PC-9 (cell line): ENCODE measurements around the gene CNTLN. TPM values are rescaled to one million over a fixed set of nuclear protein-coding genes. Genes with fewer than 3 reads are reported as not detected.

ENCODE experiments used
- BruUV-seq: library from RNA; stranded (reverse); fragments of 400-500 nt; replicated peaks from 2 replicates; lab custom pipeline; 2021; lab: Mats Ljungman, UMichigan
- CTCF ChIA-PET: fragments of 300-600 bp; sonication (Branson Sonifier 250); formaldehyde crosslinking; loops from one replicate; lab custom pipeline; 2022; ENCODE audit warnings: antibody characterized with exemption; lab: Charles Lee
- POLR2A ChIA-PET: fragments of 300-600 bp; sonication (Branson Sonifier 250); formaldehyde crosslinking; loops from one replicate; lab custom pipeline; 2022; ENCODE audit warnings: antibody characterized with exemption; ENCODE audit not compliant: unreplicated experiment; lab: Charles Lee
- DNase-seq, 2 experiments: peaks; one replicate each; pipeline versions ENCODE4 v3.0.0 to v3.0.0-alpha.2; 2015 to 2022; ENCODE audit warnings: mixed read lengths in 1 of 2
- H2AFZ ChIP-seq: fragments of 200-600 bp; sonication (generic); 2 replicates; pipeline ENCODE4 v1.8.1; 2017; ENCODE audit warnings: antibody characterized with exemption
- H3F3A ChIP-seq: fragments of 200-600 bp; sonication (generic); 2 replicates; pipeline ENCODE4 v1.8.1; 2017; ENCODE audit warnings: antibody characterized with exemption, mild to moderate bottlenecking, low read depth; ENCODE audit not compliant: insufficient read depth
- H3K27ac ChIP-seq: fragments of 200-600 bp; sonication (generic); 2 replicates; pipeline ENCODE4 v1.6.1; 2016; ENCODE audit warnings: mixed run types
- H3K27me3 ChIP-seq: fragments of 200-600 bp; sonication (generic); 2 replicates; pipeline ENCODE4 v1.6.1; 2016; ENCODE audit warnings: low read depth, mixed run types; ENCODE audit not compliant: insufficient read depth
- H3K36me3 ChIP-seq: fragments of 200-600 bp; sonication (generic); 2 replicates; pipeline ENCODE4 v1.6.1; 2016; ENCODE audit warnings: low read depth, mixed run types
- H3K4me1 ChIP-seq: fragments of 200-600 bp; sonication (generic); replicated peaks from 2 replicates; pipeline ENCODE4 v1.6.1; 2016; ENCODE audit warnings: mixed run types; ENCODE audit not compliant: insufficient read depth
- H3K4me2 ChIP-seq: fragments of 200-600 bp; sonication (generic); 2 replicates; pipeline ENCODE4 v1.6.1; 2017; ENCODE audit warnings: mixed run types
- H3K4me3 ChIP-seq: fragments of 200-600 bp; sonication (generic); 2 replicates; pipeline ENCODE4 v1.6.1; 2016; ENCODE audit warnings: mixed run types
- H3K79me2 ChIP-seq: fragments of 200-600 bp; sonication (generic); 2 replicates; pipeline ENCODE4 v1.6.1; 2017; ENCODE audit warnings: low read depth, mixed run types
- H3K9me2 ChIP-seq: fragments of 200-600 bp; sonication (generic); 2 replicates; pipeline ENCODE4 v1.8.1; 2017; ENCODE audit warnings: mild to moderate bottlenecking; ENCODE audit not compliant: insufficient read depth
- H3K9me3 ChIP-seq: fragments of 200-600 bp; sonication (generic); 2 replicates; pipeline ENCODE4 v1.8.1; 2016; ENCODE audit warnings: low read depth; ENCODE audit not compliant: insufficient read depth
- H4K20me1 ChIP-seq: fragments of 200-600 bp; sonication (generic); 2 replicates; pipeline ENCODE4 v1.8.1; 2017; ENCODE audit not compliant: insufficient read depth
- CTCF ChIP-seq: fragments of 200-600 bp; sonication (generic); conservative IDR thresholded peaks from 2 replicates; pipeline ENCODE4 v1.6.1; 2017; ENCODE audit warnings: mixed run types, antibody characterized with exemption, mild to moderate bottlenecking, moderate library complexity
- EZH2 ChIP-seq: fragments of 200-600 bp; sonication (generic); IDR thresholded peaks from 2 replicates; pipeline ENCODE4 v1.8.0; 2017; ENCODE audit warnings: antibody characterized with exemption, low read depth
- intact Hi-C: fragments of 100-400 bp; cut with micrococcal nuclease; formaldehyde crosslinking; loops from one replicate; pipeline ENCODE4 v1.10.0; 2022; ENCODE audit not compliant: unreplicated experiment
- total RNA-seq: library from RNA; stranded (reverse); gene quantifications from 2 replicates; pipeline ENCODE4 v1.2.3, GENCODE V29; 2021

CNTLN gene
- total RNA-seq, 1 experiment from 2014 or later = 3.6 TPM

GRCh38 chr9:17328331-17328730, 193.5 kb downstream of the CNTLN start:
- no peaks in the 10 kb centered on the region for H3K9me2 ChIP-seq
- ChIA-PET POLR2A (no interaction called here), CTCF (no interaction called here)
- H3K4me3 ChIP-seq = no peak overlapping the region
- no peak overlapping the region for H3K27ac ChIP-seq
- no peak for TF ChIP-seq EZH2
- TF ChIP-seq CTCF = no peak
- DNase-seq = no peak
- BruUV-seq = no TSS peak
- no peak overlapping the region for H3K4me2 ChIP-seq
- H2AFZ ChIP-seq = no peak overlapping the region
- H3K27me3 ChIP-seq = no peaks in the 10 kb centered on the region
- H3K9me3 ChIP-seq = no peaks in the 10 kb centered on the region
- no peaks in the 10 kb centered on the region for H4K20me1 ChIP-seq
- intact Hi-C loops = no loop called here
- no peaks in the 10 kb centered on the region for H3K79me2 ChIP-seq
- H3K4me1 ChIP-seq = no peaks in the 10 kb centered on the region
- no peaks in the 10 kb centered on the region for H3F3A ChIP-seq
- H3K36me3 ChIP-seq = no peaks in the 10 kb centered on the region

GRCh38 chr9:17330097-17330496, 195.3 kb downstream of the CNTLN start:
- H4K20me1 ChIP-seq = no peaks in the 10 kb centered on the region
- BruUV-seq = no TSS peak
- no peaks in the 10 kb centered on the region for H3K9me2 ChIP-seq
- TF ChIP-seq EZH2 (no peak), CTCF (no peak)
- H3K27me3 ChIP-seq = no peaks in the 10 kb centered on the region
- no peaks in the 10 kb centered on the region for H3K36me3 ChIP-seq
- CTCF ChIA-PET = no interaction called here
- no peak overlapping the region for H3K4me3 ChIP-seq
- no peaks in the 10 kb centered on the region for H3F3A ChIP-seq
- H3K79me2 ChIP-seq = no peaks in the 10 kb centered on the region
- POLR2A ChIA-PET = no interaction called here
- no peaks in the 10 kb centered on the region for H3K4me1 ChIP-seq
- no peak overlapping the region for H3K4me2 ChIP-seq
- no peak for DNase-seq
- no peaks in the 10 kb centered on the region for H3K9me3 ChIP-seq
- no peak overlapping the region for H3K27ac ChIP-seq
- intact Hi-C loops = no loop called here
- H2AFZ ChIP-seq = no peak overlapping the region

- Histone ChIP-seq H3K27ac (no peak overlapping the region), H3K4me2 (no peak overlapping the region), H3K79me2 (no peaks in the 10 kb centered on the region), H3K9me2 (no peaks in the 10 kb centered on the region), H3K27me3 (no peaks in the 10 kb centered on the region), H2AFZ (no peak overlapping the region), H3K4me1 (no peaks in the 10 kb centered on the region), H3K36me3 (no peaks in the 10 kb centered on the region), H3K9me3 (no peaks in the 10 kb centered on the region), H4K20me1 (no peaks in the 10 kb centered on the region), H3K4me3 (no peak overlapping the region), H3F3A (no peaks in the 10 kb centered on the region)
- ChIA-PET POLR2A (no interaction called here), CTCF (no interaction called here)
- no TSS peak for BruUV-seq
- intact Hi-C loops = no loop called here
- no peak for TF ChIP-seq EZH2
- no peak for TF ChIP-seq CTCF
- DNase-seq = no peak
Observed at GRCh38 chr9:17332115-17332514, 197.3 kb downstream of the CNTLN start.
